K562 (cell line): ENCODE results near the gene TSPOAP1.

ENCODE experiments used
- AFF4 ChIP-seq: sonication (generic); formaldehyde crosslinking; IDR thresholded peaks from 2 replicates; pipeline ENCODE4 v1.8.0; 2023; ENCODE audit warnings: mild to moderate bottlenecking, missing genetic modification reagents
- CBFA2T2 ChIP-seq: fragments of 450-650 bp; conservative IDR thresholded peaks from 2 replicates; pipeline ENCODE4 v1.6.1; 2017; ENCODE audit warnings: mild to moderate bottlenecking
- MAFK ChIP-seq: IDR thresholded peaks from 2 replicates; pipeline ENCODE4 v1.6.1; 2011; ENCODE audit warnings: low read length, improper control_type of control experiment
- MXI1 ChIP-seq: IDR thresholded peaks from 2 replicates; pipeline ENCODE4 v1.6.1; 2011; ENCODE audit warnings: low read depth, mild to moderate bottlenecking, improper control_type of control experiment, low read length
- POLR2AphosphoS5 ChIP-seq: IDR thresholded peaks from 2 replicates; pipeline ENCODE4 v1.6.1; 2011; ENCODE audit warnings: mild to moderate bottlenecking, low read depth, low read length, moderate library complexity; ENCODE audit not compliant: control insufficient read depth, insufficient read depth
- TOE1 ChIP-seq, 2 experiments: fragments of 450-650 bp in 1 of 2; sonication (generic) in 1 of 2; formaldehyde crosslinking in 1 of 2; IDR thresholded peaks; 2 replicates each; pipeline versions ENCODE4 v1.7.1 to v1.8.0; 2016 to 2022; ENCODE audit warnings: borderline replicate concordance in 2 of 2, mild to moderate bottlenecking in 2 of 2, antibody characterized with exemption in 1 of 2, inconsistent platforms in 1 of 2, low read depth in 1 of 2, missing genetic modification reagents in 1 of 2, moderate library complexity in 1 of 2
- ZNF561 ChIP-seq: fragments of 450-650 bp; formaldehyde crosslinking; conservative IDR thresholded peaks from 2 replicates; pipeline ENCODE4 v1.4.0; 2020; ENCODE audit warnings: mild to moderate bottlenecking, moderate library complexity
- TF ChIP-seq, protein P1 (sequence below), 2 experiments: IDR thresholded peaks; 2 replicates each; pipeline ENCODE4 v1.6.1; 2012; ENCODE audit warnings: improper control_type of control experiment in 2 of 2, low read depth in 2 of 2, low read length in 2 of 2, borderline replicate concordance in 1 of 2

DNA sequence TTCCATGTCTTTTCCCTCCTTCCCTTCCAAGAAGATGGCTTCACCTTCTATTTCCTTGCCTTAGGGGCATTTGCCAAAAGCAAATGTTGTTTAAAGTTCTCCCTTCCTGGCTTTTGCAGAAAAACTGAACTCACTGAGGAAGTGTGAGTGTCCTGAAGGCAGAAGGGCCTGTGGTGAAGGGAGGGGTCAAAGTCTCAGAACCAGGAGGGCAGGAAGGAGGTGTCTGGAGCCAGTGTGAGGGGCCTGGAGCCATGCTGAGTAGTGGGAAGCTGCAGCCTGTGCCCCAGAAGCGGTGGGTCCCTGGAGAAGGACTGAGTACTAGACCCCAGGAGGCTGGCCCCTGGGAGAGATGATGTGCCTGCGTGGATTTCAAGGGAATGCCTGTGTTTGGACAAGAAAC, 47.2 kb upstream of the TSPOAP1 start:
- no peak for TF ChIP-seq MXI1
- TF ChIP-seq AFF4 (CRISPR knock-in tag) = no peak
- TF ChIP-seq MAFK = no peak
- TF ChIP-seq, protein P1, sequence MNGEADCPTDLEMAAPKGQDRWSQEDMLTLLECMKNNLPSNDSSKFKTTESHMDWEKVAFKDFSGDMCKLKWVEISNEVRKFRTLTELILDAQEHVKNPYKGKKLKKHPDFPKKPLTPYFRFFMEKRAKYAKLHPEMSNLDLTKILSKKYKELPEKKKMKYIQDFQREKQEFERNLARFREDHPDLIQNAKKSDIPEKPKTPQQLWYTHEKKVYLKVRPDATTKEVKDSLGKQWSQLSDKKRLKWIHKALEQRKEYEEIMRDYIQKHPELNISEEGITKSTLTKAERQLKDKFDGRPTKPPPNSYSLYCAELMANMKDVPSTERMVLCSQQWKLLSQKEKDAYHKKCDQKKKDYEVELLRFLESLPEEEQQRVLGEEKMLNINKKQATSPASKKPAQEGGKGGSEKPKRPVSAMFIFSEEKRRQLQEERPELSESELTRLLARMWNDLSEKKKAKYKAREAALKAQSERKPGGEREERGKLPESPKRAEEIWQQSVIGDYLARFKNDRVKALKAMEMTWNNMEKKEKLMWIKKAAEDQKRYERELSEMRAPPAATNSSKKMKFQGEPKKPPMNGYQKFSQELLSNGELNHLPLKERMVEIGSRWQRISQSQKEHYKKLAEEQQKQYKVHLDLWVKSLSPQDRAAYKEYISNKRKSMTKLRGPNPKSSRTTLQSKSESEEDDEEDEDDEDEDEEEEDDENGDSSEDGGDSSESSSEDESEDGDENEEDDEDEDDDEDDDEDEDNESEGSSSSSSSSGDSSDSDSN (IDR thresholded peaks at IDR 0.05; ENCODE audit: borderline replicate concordance in 1 of 2, low read depth in 2 of 2, low read length in 2 of 2) = no peak
- no peak for TF ChIP-seq TOE1 (IDR thresholded peaks at IDR 0.05; ENCODE audit: borderline replicate concordance)
- TF ChIP-seq TOE1 (CRISPR knock-in tag; IDR thresholded peaks at IDR 0.05; ENCODE audit: borderline replicate concordance, low read depth) = no peak
- no peak for TF ChIP-seq CBFA2T2
- no peak for TF ChIP-seq ZNF561 (CRISPR knock-in tag)
- no peak for TF ChIP-seq POLR2AphosphoS5
